ENCODE data around the gene METTL17.

DNA sequence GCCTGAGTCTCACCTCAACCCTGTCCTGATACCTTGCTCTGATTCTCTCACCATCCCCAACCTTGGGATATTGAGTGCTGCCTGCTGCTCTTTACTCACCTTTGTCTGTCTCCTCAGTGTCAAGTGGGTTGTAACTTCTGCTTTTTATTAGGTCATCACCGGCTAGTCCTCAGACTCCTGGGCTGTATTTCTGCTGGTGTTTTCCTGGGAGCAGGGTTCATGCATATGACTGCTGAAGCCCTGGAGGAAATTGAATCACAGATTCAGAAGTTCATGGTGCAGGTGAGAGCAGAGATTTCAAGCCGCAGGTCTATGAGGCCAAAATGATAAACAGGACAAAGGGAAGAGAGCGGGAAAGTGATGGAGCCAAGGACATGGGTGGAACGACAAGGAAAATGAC, 9.8 kb downstream of the METTL17 start:
- TF ChIP-seq POLR2A (IDR thresholded peaks at IDR 0.05), result no peak
- TF ChIP-seq, protein P1, sequence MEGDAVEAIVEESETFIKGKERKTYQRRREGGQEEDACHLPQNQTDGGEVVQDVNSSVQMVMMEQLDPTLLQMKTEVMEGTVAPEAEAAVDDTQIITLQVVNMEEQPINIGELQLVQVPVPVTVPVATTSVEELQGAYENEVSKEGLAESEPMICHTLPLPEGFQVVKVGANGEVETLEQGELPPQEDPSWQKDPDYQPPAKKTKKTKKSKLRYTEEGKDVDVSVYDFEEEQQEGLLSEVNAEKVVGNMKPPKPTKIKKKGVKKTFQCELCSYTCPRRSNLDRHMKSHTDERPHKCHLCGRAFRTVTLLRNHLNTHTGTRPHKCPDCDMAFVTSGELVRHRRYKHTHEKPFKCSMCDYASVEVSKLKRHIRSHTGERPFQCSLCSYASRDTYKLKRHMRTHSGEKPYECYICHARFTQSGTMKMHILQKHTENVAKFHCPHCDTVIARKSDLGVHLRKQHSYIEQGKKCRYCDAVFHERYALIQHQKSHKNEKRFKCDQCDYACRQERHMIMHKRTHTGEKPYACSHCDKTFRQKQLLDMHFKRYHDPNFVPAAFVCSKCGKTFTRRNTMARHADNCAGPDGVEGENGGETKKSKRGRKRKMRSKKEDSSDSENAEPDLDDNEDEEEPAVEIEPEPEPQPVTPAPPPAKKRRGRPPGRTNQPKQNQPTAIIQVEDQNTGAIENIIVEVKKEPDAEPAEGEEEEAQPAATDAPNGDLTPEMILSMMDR (IDR thresholded peaks at IDR 0.05), result no peak
- TF ChIP-seq EP300 (IDR thresholded peaks at IDR 0.05), result no peak

Measured in sigmoid colon (tissue), 4 donors.